PC-9 (cell line): Measurements from ENCODE around the gene TNFRSF1A.

Experiments used
- CTCF ChIP-seq: fragments of 200-600 bp; sonication (generic); conservative IDR thresholded peaks from 2 replicates; pipeline ENCODE4 v1.6.1; 2017; ENCODE audit warnings: mixed run types, antibody characterized with exemption, mild to moderate bottlenecking, moderate library complexity
- EZH2 ChIP-seq: fragments of 200-600 bp; sonication (generic); IDR thresholded peaks from 2 replicates; pipeline ENCODE4 v1.8.0; 2017; ENCODE audit warnings: antibody characterized with exemption, low read depth

GRCh38 chr12:6288235-6288634, 53.6 kb downstream of the TNFRSF1A start:
- TF ChIP-seq CTCF: no peak
- no peak for TF ChIP-seq EZH2
